22Rv1 (cell line): ENCODE data around the gene MYO1F.

ENCODE experiments used
- CTCF ChIP-seq: fragments of 450-650 bp; IDR thresholded peaks from 2 replicates; pipeline ENCODE4 v1.5.1; 2017; ENCODE audit warnings: mild to moderate bottlenecking
- ZFX ChIP-seq: fragments of 450-650 bp; IDR thresholded peaks from 2 replicates; pipeline ENCODE4 v1.6.1; 2017; ENCODE audit warnings: antibody characterized with exemption, borderline replicate concordance

DNA sequence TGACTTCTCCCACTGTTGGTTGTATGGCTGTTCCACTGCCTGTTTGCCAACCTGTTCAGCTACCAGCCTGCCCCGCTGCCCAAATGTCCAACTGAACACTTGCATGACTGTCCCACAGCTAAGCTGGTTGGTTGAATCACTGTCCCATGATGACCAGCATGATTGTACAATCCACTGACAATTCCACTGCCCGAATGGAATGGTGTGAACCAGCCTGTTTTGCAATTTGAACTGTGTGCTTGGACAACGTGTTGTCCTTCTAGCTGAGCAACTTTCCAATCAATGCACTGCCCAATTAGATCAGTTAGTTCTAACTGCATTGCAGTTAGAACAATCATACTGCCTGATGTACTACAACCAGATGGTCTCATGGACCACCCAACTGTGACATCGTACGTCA, 24.6 kb upstream of the MYO1F start:
- TF ChIP-seq CTCF (no peak), ZFX (no peak)
